ENCODE measurements around the gene TMEM63A. TPM values are rescaled to one million over a fixed set of nuclear protein-coding genes. Genes with fewer than 3 reads are reported as not detected.
A peak's percentile ranks its signal among the peaks of the same experiment; 100 is the strongest.

Gene TMEM63A
- total RNA-seq, 1 donor from 2014 or later: 38.1 TPM

DNA sequence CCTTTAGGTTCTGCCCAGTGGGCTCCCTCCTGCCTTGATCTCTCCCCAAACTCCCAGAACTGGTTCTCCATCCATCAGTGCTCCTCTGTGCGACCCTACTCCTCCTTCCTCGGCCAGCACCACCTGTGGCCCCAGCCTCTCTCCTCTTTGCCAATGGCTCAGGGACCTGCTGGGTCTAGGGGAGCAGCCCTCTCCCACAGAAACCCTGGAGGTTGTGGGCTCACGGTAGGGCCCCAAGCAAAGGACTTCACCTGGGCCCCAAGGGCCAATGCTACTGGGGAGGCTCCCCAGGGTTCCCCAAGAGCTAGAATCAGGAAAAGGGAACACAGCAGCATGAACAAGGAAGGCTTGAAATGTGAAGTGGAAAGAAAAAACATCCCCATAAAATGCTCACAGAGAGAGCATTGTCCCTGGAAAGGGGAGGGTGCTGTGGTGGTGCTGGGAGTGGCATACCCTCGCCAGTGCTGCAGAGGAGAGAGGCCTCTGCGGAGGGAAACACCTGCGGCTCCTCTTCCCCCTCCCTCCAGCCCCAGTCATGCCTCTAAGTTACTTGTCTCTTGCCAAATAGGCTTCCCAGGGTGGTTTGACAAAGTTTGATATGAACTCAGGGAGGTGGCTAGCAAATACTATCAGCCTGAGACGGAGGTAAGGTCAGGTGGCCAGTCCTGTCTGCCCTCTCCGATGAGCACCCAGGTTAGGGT is 2.5 kb downstream of the TMEM63A start:
- Histone ChIP-seq H3K27me3 (no peaks in the 10 kb centered on the region), H3K27ac (peak overlapping the region; percentile 92), H3K4me1 (peaks cover 59% of the 10 kb centered on the region), H3K36me3 (no peaks in the 10 kb centered on the region), H3K4me3 (no peak overlapping the region), H3K9me3 (no peaks in the 10 kb centered on the region)
- TF ChIP-seq POLR2AphosphoS5 (IDR thresholded peaks at IDR 0.05; ENCODE audit: insufficient read depth in 1 of 2, low read depth in 1 of 2) (no peak), POLR2A (IDR thresholded peaks at IDR 0.05) (no peak)
- TF ChIP-seq, protein P1, sequence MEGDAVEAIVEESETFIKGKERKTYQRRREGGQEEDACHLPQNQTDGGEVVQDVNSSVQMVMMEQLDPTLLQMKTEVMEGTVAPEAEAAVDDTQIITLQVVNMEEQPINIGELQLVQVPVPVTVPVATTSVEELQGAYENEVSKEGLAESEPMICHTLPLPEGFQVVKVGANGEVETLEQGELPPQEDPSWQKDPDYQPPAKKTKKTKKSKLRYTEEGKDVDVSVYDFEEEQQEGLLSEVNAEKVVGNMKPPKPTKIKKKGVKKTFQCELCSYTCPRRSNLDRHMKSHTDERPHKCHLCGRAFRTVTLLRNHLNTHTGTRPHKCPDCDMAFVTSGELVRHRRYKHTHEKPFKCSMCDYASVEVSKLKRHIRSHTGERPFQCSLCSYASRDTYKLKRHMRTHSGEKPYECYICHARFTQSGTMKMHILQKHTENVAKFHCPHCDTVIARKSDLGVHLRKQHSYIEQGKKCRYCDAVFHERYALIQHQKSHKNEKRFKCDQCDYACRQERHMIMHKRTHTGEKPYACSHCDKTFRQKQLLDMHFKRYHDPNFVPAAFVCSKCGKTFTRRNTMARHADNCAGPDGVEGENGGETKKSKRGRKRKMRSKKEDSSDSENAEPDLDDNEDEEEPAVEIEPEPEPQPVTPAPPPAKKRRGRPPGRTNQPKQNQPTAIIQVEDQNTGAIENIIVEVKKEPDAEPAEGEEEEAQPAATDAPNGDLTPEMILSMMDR (IDR thresholded peaks at IDR 0.05): no peak
- no peak for DNase-seq (ENCODE audit: extremely low spot score in 2 of 2)
- intact Hi-C loops (cut with DNase I): loop anchor here (10.0 kb wide), 1 partner anchor 105 kb away; the partner anchor contains the start of gene SRP9

DNA sequence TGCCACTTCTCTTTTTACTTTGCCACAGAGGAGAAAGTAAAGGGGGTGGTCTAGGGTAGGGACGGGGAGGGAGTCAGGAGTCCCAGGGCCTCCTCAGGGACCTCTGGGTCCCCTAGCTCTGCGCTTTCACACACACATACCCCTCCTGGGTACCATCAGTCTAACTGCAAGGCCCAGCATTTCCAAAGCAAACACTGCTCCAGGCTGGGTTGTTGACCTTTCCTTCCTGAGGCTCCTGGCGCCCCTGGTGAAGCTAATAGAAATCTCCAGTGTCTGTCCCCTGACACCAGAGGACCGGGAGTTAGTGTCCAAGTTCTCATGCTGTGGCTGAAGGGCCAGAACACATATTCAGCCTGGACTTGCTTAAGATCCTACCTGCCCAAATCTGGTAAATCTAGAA is 3.9 kb downstream of the TMEM63A start:
- no peak for TF ChIP-seq POLR2A (IDR thresholded peaks at IDR 0.05)
- TF ChIP-seq, protein P1 (IDR thresholded peaks at IDR 0.05): no peak
- TF ChIP-seq POLR2AphosphoS5 (IDR thresholded peaks at IDR 0.05; ENCODE audit: insufficient read depth in 1 of 2, low read depth in 1 of 2): no peak
- Histone ChIP-seq H3K4me1 (peaks cover 51% of the 10 kb centered on the region), H3K9me3 (no peaks in the 10 kb centered on the region), H3K36me3 (peaks cover 0 to 10% of the 10 kb centered on the region in 2 donors), H3K4me3 (no peak overlapping the region), H3K27ac (peak overlapping the region; percentile 16), H3K27me3 (no peaks in the 10 kb centered on the region)
- no peak for DNase-seq (ENCODE audit: extremely low spot score in 2 of 2)
- intact Hi-C loops (cut with DNase I): no loop called here

DNA sequence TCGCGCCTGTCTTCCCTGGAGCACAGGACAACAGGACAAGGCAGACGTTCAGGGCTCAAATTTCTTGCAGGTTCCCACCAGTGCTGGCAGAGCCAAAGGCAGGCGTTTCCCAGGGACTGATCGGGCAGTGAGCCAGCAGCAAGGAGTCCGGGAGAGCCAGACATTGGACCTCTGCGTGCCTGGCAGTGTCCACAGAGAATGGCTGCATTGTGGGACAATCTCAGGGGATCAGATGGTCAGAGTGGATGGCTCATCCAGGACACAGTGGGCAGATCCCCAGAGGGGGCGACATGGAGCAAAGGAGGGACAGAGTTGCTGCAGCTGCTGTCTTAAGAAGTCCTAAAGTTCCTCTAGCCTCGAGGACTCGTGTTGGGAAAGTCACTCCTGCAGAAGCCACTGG is 4.6 kb downstream of the TMEM63A start:
- peaks cover 0 to 12% of the 10 kb centered on the region in 2 donors for H3K36me3 ChIP-seq
- intact Hi-C loops (cut with DNase I): no loop called here

DNA sequence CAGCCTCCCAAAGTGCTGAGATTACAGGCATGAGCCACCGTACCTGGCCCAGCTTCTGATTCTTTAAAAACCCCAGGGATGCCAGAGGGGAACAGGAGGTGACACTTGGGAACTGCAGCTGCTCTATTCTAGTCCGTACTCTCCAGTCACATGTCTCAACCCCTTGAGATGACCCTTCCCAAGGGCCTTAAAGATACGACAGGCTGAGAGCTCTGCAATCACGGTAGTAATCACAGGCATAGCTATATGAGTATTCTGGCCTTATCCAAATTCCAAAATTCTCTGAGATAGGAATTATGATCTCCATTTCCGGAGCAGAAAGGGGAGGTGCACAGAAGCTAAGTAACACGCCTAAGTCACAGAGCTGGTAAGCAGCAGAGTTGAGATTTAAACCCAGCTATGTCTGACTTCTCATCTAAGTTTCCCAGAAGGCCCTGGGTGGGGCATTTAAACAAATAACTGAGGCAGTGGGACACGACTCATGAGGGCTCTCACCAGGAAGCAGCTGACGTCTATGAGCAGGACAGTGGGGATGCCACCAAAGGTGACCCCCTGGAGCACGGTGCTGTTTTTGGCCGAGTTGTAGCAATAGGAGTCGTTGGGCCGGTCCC is 5.2 kb downstream of the TMEM63A start:
- no peaks in the 10 kb centered on the region for H3K27me3 ChIP-seq
- intact Hi-C loops (cut with DNase I): no loop called here
- TF ChIP-seq, protein P1 (IDR thresholded peaks at IDR 0.05): no peak
- TF ChIP-seq POLR2A (IDR thresholded peaks at IDR 0.05) (no peak), POLR2AphosphoS5 (IDR thresholded peaks at IDR 0.05; ENCODE audit: insufficient read depth in 1 of 2, low read depth in 1 of 2) (no peak)
- DNase-seq (ENCODE audit: extremely low spot score in 2 of 2): no peak
- H3K9me3 ChIP-seq: no peaks in the 10 kb centered on the region
- no peak overlapping the region for H3K27ac ChIP-seq
- H3K4me3 ChIP-seq: no peak overlapping the region
- H3K36me3 ChIP-seq: peaks cover 0 to 12% of the 10 kb centered on the region in 2 donors
- H3K4me1 ChIP-seq: peaks cover 48% of the 10 kb centered on the region

More for the DNA sequence above, 4.6 kb downstream of the TMEM63A start:
- TF ChIP-seq POLR2AphosphoS5 (IDR thresholded peaks at IDR 0.05; ENCODE audit: insufficient read depth in 1 of 2, low read depth in 1 of 2): no peak
- TF ChIP-seq POLR2A (IDR thresholded peaks at IDR 0.05): no peak
- TF ChIP-seq, protein P1 (IDR thresholded peaks at IDR 0.05): no peak
- no peak for DNase-seq (ENCODE audit: extremely low spot score in 2 of 2)
- Histone ChIP-seq H3K27ac (no peak overlapping the region), H3K4me1 (peaks cover 48% of the 10 kb centered on the region), H3K4me3 (no peak overlapping the region), H3K9me3 (no peaks in the 10 kb centered on the region), H3K27me3 (no peaks in the 10 kb centered on the region)
